SH-SY5Y (cell line): ENCODE measurements around the gene SPRR4.

Experiments used
- GATA2 ChIP-seq: IDR thresholded peaks from 2 replicates; pipeline ENCODE4 v1.6.1; 2011; ENCODE audit warnings: mild to moderate bottlenecking, low read depth, low read length
- GATA3 ChIP-seq: IDR thresholded peaks from 2 replicates; pipeline ENCODE4 v1.6.1; 2011; ENCODE audit warnings: low read depth, mild to moderate bottlenecking, low read length, moderate library complexity

DNA sequence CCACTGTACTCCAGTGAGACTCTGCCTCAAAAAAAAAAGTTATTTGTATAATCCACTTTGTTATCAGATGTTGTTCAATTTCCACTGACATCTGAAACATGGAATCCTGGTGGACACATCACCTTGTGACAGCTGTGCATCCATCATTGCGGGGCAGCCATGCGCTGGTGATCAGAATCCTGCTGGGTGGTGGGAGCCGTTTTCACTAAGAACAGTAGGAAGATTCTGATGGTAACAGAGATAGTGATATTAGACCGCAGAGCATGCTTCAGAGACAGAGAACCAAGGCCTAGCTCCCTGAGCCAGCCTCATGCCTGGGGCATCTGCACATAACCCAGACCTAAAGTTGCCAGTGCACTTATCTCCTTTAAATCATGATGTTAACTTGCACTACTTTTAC lies 28.0 kb downstream of the SPRR4 start:
- TF ChIP-seq GATA3 (no peak), GATA2 (no peak)
